Measurements from ENCODE around the gene DFFA. TPM values are rescaled to one million over a fixed set of nuclear protein-coding genes. Genes with fewer than 3 reads are reported as not detected.
A peak's percentile ranks its signal among the peaks of the same experiment; 100 is the strongest.

The DFFA gene
- total and polyA plus RNA-seq, 2 donors (not counting 3 experiments of a cell fraction or from before 2014, with no cell fraction given) = 30.0 to 44.5 TPM

GRCh38 chr1:10430216-10431069 is 41.9 kb downstream of the DFFA start, which contains the start of gene CENPS:
Gene CENPS, plus strand, starts transcription at chr1:10430433. Its CDS starts 85 bp downstream, at chr1:10430518.
- ChIA-PET CTCF (interaction anchor here (0.7 to 3.3 kb wide), 27 partner anchors 9 to 440 kb away, joined by 3 to 123 read pairs (median 6); partner anchors contain the start of genes DFFA, KIF1B and PGD), POLR2A (interaction anchor here (0.6 to 1.6 kb wide), 4 partner anchors 15 to 63 kb away, joined by 3 to 12 read pairs (median 4); partner anchors contain the start of gene PGD)
- FAIRE-seq (peak; percentile 86), DNase-seq (ENCODE audit: low read depth, low spot score) (peak; percentile 92)
- intact Hi-C loops (cut with micrococcal nuclease) = loop anchor here (1.0 kb wide), 3 partner anchors 42 to 437 kb away; partner anchors contain the start of gene DFFA
- dilution Hi-C loops (cut with MboI; ENCODE audit: extremely low pct_ligation_motif_present, low sequenced_read_pairs) = no loop called here
- Histone ChIP-seq H3K4me1 (ENCODE audit: control insufficient read depth, extremely low read depth, insufficient read depth, low read length) (peaks cover 14% of the 10 kb centered on the region), H3K36me3 (ENCODE audit: control insufficient read depth in 2 of 2, extremely low read depth in 1 of 2, insufficient read depth in 2 of 2, low read length in 2 of 2) (no peaks in the 10 kb centered on the region), H3K4me3 (replicated peaks in 1 of 3; ENCODE audit: insufficient read depth in 1 of 3, low read depth in 1 of 3, low read length in 3 of 3) (peak within 1 kb of the TSS; percentile 35 to 67 (median 55)), H3K9me3 (replicated peaks; ENCODE audit: control insufficient read depth, insufficient read depth, low read length) (no peaks in the 10 kb centered on the region), H3K27ac (ENCODE audit: insufficient read depth, low read depth, low read length) (peak within 1 kb of the TSS; percentile 42), H3K4me2 (ENCODE audit: insufficient read depth, low read length) (peak within 1 kb of the TSS; percentile 50), H4K20me1 (replicated peaks; ENCODE audit: control insufficient read depth, extremely low read depth, insufficient read depth, low read length) (no peaks in the 10 kb centered on the region), H2AFZ (ENCODE audit: low read depth, low read length) (peak within 1 kb of the TSS; percentile 87), H3K9me1 (replicated peaks; ENCODE audit: control insufficient read depth, extremely low read depth, insufficient read depth, low read length) (no peaks in the 10 kb centered on the region), H3K79me2 (ENCODE audit: control insufficient read depth, insufficient read depth, low read length) (no peaks in the 10 kb centered on the region), H3K9ac (replicated peaks; ENCODE audit: extremely low read depth, insufficient read depth, low read length) (peak within 1 kb of the TSS; percentile 72), H3K27me3 (ENCODE audit: control insufficient read depth in 2 of 2, insufficient read depth in 2 of 2, low read length in 2 of 2) (no peaks in the 10 kb centered on the region)
- peak; percentile 44 for TF ChIP-seq MAX (IDR thresholded peaks at IDR 0.05; ENCODE audit: insufficient read depth, insufficient read length)
- TF ChIP-seq POLR2A (IDR thresholded peaks at IDR 0.05; ENCODE audit: low read depth, low read length) = peak; percentile 73
- TF ChIP-seq POLR2AphosphoS5 (IDR thresholded peaks at IDR 0.05; ENCODE audit: insufficient read depth, low read depth, low read length) = peak; percentile 62
- TF ChIP-seq MYC (IDR thresholded peaks at IDR 0.05; ENCODE audit: low read depth, low read length) = no peak
- TF ChIP-seq EZH2 (IDR thresholded peaks at IDR 0.05; ENCODE audit: borderline replicate concordance, low read depth, low read length, severe bottlenecking) = no peak
- TF ChIP-seq GATA2 (IDR thresholded peaks at IDR 0.05; ENCODE audit: insufficient read depth, insufficient read length, low read depth, low read length) = peak; percentile 36
- TF ChIP-seq CTCF (IDR thresholded peaks at IDR 0.05; ENCODE audit: extremely low read depth in 1 of 2, insufficient read depth in 1 of 2, low read depth in 1 of 2, low read length in 2 of 2) = peak; percentile 94 to 97
- BruUV-seq (replicated peaks) = TSS peak; percentile 39
